K562 treated with DMSO at 1 percent for 12 hours (cell line): ENCODE results near the gene CLEC10A. TPM values are rescaled to one million over a fixed set of nuclear protein-coding genes. Genes with fewer than 3 reads are reported as not detected.

Experiments used
- total RNA-seq: library from RNA; unstranded; fragments of 300-600 nt; gene quantifications from 2 replicates; pipeline ENCODE4 v1.2.3, GENCODE V29; 2022; ENCODE audit not compliant: insufficient read depth

CLEC10A gene
- total RNA-seq = not detected in 2 replicates

GRCh38 chr17:7079581-7080455, at the start of gene CLEC10A:
Gene CLEC10A (minus strand): TSS chr17:7080251. CDS start chr17:7078812, 1,439 bp downstream.

DNA sequence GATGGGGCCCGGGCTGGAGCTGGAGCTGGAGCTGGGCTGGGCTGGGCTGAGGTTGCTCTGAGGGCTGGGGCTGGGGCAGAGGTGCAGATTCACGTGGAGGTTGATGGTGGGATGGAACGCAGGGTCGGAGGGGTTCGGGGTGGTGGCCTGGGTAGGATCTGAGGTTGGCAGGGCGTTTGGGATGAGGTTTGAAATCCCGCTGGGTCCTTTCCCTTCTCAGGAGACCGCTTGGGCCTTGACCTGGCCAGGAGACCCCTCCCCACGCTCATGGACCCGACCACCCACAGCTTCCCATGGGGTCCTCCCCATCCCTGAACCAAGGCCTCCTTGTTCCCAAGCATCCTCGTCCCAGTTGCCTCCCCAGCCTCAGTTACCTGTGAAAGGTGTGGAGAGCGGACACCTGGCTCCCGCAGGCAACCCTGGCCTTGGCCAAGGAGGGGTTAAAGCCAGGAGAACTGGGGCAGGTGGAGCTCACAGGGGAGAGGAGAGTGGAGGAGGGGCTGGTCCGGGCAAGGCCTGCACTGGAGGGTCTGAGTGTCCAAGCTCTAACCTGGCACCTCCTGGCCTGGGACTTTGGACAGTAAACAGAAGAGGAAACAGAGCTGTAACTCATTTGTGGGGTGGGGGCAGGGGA, 34.3 kb upstream of the CLEC10A start, which contains the start of gene ASGR2:
Gene ASGR2, minus strand, starts transcription at position 582 of the 634 bp plus-strand sequence. CDS start 582 bp downstream, outside the sequence.

DNA sequence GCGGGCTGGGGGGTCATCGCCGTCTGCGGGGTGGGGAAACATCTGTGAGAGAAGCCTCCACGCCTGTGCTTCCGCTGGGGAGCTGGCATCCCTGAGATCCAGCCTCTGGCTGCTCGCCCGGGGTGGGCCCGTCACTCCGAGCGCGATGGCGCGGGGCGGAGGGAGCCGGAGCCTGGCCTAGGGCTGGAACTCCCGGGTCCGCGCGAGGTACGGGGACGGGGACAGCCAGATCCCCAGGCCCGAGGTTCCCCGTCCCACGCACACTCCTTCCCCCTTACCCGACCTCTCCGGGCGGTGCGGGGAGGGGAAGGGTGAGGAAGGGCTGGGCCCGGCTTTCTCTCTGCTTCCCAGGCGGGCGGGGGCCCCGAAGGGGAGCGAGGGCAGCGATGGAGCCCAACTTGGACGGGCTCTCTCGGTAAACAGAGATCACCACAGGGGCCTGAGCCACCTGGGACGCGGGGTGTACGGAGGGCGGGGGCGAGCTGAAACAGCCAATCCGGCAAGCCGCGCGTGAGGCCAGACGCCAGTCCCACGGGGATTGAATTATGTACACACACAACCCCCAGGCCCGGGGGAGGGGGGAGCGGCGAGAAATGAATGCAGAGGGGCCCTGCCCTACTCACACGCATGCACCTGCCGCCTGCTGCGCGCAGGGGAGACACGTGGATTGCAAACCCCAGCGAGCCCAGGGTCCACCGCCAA, 36.4 kb downstream of the CLEC10A start, which contains the start of gene SLC16A11:
Gene SLC16A11, minus strand, starts transcription at position 596 of the 702 bp plus-strand sequence. Its CDS starts 579 bp downstream, at position 17.

DNA sequence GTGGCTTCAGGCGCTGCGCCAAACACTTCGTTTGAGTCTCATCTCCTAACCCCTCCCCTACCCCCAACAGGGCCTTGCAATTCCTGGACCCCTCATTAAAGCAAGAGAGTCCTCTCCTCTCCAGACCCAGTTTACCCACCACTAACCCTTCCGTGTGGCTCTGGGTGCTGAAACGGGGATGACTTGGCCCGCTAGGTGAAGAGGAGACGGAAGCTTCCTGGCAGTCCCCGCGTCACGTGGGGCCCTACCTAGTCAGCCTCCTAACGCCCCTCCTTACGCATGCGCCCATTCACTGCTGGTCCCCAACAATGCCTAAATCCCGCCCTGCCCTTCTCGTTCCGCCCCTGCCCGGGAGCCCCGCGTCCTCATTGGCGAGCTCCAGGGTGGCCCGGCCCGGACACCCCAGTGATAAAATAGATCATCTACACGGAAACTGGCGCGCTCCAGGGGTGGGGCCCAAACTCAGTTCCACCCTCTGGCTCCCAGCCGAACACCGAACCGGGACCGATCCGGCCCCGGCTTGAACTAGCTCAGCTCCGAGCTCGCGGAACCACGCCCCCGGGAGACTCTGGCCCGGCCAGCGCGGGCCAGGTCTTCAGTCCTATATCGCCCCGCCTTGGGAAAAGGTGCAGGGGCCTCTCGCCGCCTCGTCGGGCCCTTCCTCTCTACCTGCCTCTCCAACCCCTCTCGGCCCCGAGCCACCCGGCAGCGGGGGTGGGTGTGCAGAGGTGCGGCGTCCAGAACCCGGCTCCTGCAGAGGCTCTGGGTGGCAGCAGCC, 44.3 kb downstream of the CLEC10A start, which contains the start of gene SLC16A13:
Gene SLC16A13, plus strand, starts transcription at position 425 of the 778 bp plus-strand sequence. CDS start 368 bp downstream, outside the sequence.

Other genes starting within 250 kb of the CLEC10A start
- gene TEKT1, start 248.5 kb downstream of the CLEC10A start, total RNA-seq = not detected in 2 replicates
- 1.4 and 3.1 TPM in 2 replicates for gene ALOX12, start 84.2 kb downstream of the CLEC10A start, total RNA-seq
- gene RNASEK, start 67.6 kb downstream of the CLEC10A start, total RNA-seq = 299 and 329 TPM in 2 replicates
- 0.22 and 0.97 TPM in 2 replicates for gene BCL6B, start 57.2 kb downstream of the CLEC10A start, total RNA-seq
- gene SLC16A13, start 44.2 kb downstream of the CLEC10A start, total RNA-seq = 5.3 and 5.5 TPM in 2 replicates
- not detected in 2 replicates for gene SLC16A11, start 36.2 kb downstream of the CLEC10A start, total RNA-seq
- not detected in 2 replicates for gene ASGR2, start 34.6 kb upstream of the CLEC10A start, total RNA-seq
- not detected in 2 replicates for gene ASGR1, start 99.1 kb upstream of the CLEC10A start, total RNA-seq
- 2.6 and 2.8 TPM in 2 replicates for gene DLG4, start 139.6 kb upstream of the CLEC10A start, total RNA-seq
- gene ACADVL, start 139.7 kb upstream of the CLEC10A start, total RNA-seq = 256 and 286 TPM in 2 replicates
- gene DVL2, start 154.3 kb upstream of the CLEC10A start, total RNA-seq = 32.1 and 61.1 TPM in 2 replicates
- gene PHF23, start 159.2 kb upstream of the CLEC10A start, total RNA-seq = 23.0 and 29.8 TPM in 2 replicates
- 233 and 263 TPM in 2 replicates for gene GABARAP, start 162.2 kb upstream of the CLEC10A start, total RNA-seq
- gene CTDNEP1, start 171.5 kb upstream of the CLEC10A start, total RNA-seq = 60.4 and 70.5 TPM in 2 replicates
- 55.2 and 59.1 TPM in 2 replicates for gene ELP5, start 172.0 kb upstream of the CLEC10A start, total RNA-seq
- 15.9 and 34.5 TPM in 2 replicates for gene CLDN7, start 182.2 kb upstream of the CLEC10A start, total RNA-seq
- not detected in 2 replicates for gene SLC2A4, start 201.5 kb upstream of the CLEC10A start, total RNA-seq
- gene YBX2, start 214.4 kb upstream of the CLEC10A start, total RNA-seq = not detected in 2 replicates
- 279 and 294 TPM in 2 replicates for gene EIF5A, start 227.4 kb upstream of the CLEC10A start, total RNA-seq
- gene GPS2, start 235.1 kb upstream of the CLEC10A start, total RNA-seq = 43.1 and 74.6 TPM in 2 replicates
- 7.2 and 16.1 TPM in 2 replicates for gene NEURL4, start 249.1 kb upstream of the CLEC10A start, total RNA-seq